ENCODE results near the gene IL3.

- no peak for TF ChIP-seq CTCF (IDR thresholded peaks at IDR 0.05; ENCODE audit: insufficient read depth, low read length)
- TF ChIP-seq POLR2AphosphoS5 (IDR thresholded peaks at IDR 0.05; ENCODE audit: low read depth) = no peak
- TF ChIP-seq REST (IDR thresholded peaks at IDR 0.05; ENCODE audit: insufficient replicate concordance, low read depth) = no peak
These were observed 35.0 kb upstream of the IL3 start for GRCh38 chr5:132025403-132025971.
